Suppressor macrophage treated with lipopolysaccharide for 4 hours (primary cell): Measurements from ENCODE around the gene PRSS2.

Experiments used
- DNase-seq: peaks from one replicate; pipeline ENCODE4 v3.0.0-alpha.2; 2020

The PRSS2 gene

DNA sequence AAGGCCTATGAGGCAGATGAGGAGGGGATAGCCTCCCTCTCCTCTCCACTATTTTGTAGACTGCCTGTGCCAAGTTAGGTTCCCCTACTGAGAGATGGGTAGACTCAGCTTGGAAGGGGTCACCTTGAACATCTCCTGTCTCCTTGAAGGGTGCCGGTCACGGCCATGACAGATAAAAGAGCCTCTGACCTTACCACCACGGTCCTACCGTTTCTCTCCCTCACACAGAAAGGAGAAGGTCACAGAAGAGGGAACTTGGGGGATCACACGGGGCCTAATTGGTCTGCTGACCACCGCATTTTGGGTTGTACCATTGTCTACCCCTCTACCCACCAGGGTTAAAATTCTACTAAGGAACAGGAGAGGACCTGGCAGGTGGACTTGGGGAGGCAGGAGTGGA is 17.0 kb downstream of the PRSS2 start:
- no peak for DNase-seq

DNA sequence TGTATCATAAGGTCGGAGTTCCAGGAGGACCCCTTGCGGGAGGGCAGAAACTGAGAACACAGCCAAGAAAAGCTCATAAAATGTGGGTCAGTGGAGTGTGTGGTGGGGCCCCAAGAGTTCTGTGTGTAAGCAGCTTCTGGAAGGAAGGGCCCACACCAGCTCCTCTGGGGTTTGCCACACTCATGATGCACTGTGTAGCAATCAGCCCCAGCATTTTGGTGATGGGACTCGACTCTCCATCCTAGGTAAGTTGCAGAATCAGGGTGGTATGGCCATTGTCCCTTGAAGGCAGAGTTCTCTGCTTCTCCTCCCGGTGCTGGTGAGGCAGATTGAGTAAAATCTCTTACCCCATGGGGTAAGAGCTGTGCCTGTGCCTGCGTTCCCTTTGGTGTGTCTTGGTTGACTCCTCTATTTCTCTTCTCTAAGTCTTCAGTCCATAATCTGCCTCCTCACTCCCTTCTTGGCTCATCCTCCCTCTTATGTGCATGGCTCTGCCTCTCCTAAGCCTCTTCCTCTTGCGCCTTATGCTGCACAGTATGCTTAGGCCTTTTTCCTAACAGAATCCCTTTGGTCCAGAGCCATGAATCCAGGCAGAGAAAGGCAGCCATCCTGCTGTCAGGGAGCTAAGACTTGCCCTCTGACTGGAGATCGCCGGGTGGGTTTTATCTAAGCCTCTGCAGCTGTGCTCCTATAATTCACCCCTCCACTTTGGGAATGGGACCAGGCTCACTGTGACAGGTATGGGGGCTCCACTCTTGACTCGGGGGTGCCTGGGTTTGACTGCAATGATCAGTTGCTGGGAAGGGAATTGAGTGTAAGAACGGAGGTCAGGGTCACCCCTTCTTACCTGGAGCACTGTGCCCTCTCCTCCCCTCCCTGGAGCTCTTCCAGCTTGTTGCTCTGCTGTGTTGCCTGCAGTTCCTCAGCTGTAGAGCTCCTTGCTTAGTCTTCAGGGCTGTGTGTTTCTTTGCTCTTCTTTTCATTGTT is 17.8 kb downstream of the PRSS2 start:
- DNase-seq: no peak

- DNase-seq: no peak
These were observed 18.7 kb downstream of the PRSS2 start for GRCh38 chr7:142789441-142789840.

GRCh38 chr7:142790056-142790455 is 19.3 kb downstream of the PRSS2 start:
- DNase-seq: no peak

- DNase-seq: no peak
These were observed 19.8 kb downstream of the PRSS2 start for GRCh38 chr7:142790555-142790954.

GRCh38 chr7:142791502-142791901 is 20.7 kb downstream of the PRSS2 start:
- no peak for DNase-seq

DNA sequence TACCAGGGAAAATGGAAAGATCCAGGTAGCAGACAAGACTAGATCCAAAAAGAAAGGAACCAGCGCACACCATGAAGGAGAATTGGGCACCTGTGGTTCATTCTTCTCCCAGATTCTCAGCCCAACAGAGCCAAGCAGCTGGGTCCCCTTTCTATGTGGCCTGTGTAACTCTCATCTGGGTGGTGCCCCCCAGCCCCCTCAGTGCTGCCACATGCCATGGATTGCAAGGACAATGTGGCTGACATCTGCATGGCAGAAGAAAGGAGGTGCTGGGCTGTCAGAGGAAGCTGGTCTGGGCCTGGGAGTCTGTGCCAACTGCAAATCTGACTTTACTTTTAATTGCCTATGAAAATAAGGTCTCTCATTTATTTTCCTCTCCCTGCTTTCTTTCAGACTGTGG is 21.4 kb downstream of the PRSS2 start:
- no peak for DNase-seq

DNA sequence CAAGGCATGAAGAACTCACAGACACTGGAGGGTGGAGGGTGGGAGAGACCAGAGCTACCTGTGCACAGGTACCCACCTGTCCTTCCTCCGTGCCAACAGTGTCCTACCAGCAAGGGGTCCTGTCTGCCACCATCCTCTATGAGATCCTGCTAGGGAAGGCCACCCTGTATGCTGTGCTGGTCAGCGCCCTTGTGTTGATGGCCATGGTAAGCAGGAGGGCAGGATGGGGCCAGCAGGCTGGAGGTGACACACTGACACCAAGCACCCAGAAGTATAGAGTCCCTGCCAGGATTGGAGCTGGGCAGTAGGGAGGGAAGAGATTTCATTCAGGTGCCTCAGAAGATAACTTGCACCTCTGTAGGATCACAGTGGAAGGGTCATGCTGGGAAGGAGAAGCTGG is 21.8 kb downstream of the PRSS2 start:
- DNase-seq: no peak

DNA sequence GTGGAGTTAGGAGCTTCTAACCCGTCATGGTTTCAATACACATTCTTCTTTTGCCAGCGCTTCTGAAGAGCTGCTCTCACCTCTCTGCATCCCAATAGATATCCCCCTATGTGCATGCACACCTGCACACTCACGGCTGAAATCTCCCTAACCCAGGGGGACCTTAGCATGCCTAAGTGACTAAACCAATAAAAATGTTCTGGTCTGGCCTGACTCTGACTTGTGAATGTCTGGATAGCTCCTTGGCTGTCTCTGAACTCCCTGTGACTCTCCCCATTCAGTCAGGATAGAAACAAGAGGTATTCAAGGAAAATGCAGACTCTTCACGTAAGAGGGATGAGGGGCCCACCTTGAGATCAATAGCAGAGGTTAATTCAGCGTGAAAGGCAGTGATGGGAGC is 22.4 kb downstream of the PRSS2 start:
- DNase-seq: no peak

- DNase-seq: no peak
These were observed 24.6 kb downstream of the PRSS2 start for GRCh38 chr7:142795339-142795863.

- DNase-seq: no peak
These were observed 25.3 kb downstream of the PRSS2 start for GRCh38 chr7:142796001-142796500.

DNA sequence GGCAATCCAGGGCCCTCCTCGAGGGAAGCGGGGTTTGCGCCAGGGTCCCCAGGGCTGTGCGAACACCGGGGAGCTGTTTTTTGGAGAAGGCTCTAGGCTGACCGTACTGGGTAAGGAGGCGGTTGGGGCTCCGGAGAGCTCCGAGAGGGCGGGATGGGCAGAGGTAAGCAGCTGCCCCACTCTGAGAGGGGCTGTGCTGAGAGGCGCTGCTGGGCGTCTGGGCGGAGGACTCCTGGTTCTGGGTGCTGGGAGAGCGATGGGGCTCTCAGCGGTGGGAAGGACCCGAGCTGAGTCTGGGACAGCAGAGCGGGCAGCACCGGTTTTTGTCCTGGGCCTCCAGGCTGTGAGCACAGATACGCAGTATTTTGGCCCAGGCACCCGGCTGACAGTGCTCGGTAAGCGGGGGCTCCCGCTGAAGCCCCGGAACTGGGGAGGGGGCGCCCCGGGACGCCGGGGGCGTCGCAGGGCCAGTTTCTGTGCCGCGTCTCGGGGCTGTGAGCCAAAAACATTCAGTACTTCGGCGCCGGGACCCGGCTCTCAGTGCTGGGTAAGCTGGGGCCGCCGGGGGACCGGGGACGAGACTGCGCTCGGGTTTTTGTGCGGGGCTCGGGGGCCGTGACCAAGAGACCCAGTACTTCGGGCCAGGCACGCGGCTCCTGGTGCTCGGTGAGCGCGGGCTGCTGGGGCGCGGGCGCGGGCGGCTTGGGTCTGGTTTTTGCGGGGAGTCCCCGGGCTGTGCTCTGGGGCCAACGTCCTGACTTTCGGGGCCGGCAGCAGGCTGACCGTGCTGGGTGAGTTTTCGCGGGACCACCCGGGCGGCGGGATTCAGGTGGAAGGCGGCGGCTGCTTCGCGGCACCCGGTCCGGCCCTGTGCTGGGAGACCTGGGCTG is 26.0 kb downstream of the PRSS2 start:
- DNase-seq: no peak

DNA sequence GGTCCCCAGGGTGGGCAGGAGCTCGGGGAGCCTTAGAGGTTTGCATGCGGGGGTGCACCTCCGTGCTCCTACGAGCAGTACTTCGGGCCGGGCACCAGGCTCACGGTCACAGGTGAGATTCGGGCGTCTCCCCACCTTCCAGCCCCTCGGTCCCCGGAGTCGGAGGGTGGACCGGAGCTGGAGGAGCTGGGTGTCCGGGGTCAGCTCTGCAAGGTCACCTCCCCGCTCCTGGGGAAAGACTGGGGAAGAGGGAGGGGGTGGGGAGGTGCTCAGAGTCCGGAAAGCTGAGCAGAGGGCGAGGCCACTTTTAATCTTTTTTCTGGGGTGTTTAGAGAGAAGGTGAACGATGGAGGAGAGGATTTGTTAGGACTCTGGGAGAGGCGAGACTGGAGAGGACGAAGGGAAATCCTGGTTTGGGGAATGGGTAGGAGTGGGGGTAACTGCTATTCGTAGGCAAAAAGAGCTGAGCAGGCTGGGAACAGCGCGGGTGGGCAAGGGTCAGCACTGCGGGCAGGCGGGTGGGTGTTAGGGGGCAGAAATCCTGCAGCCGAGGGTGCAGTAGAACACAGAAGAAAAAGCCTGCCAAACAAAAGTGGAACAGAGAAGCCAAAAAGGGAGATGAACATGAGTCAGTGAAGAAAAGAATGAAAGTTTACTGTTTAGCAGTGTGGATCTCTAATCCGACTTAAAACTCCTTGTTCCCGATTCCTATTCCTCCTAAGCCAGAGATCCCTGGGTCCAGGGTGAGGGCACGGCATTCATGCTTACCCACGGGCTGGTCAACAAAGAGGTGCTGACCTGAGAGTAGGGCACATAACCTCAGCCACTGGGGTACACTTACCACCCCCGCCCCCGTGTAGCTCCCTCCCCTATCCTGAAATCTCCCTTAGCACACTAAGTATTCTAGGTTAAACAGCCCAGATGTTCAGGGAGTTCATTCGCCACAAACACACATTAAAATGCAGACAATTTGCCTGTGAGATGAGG is 26.9 kb downstream of the PRSS2 start:
- peak; percentile 10 for DNase-seq

- DNase-seq: no peak
These were observed 28.0 kb downstream of the PRSS2 start for GRCh38 chr7:142798451-142799436.

DNA sequence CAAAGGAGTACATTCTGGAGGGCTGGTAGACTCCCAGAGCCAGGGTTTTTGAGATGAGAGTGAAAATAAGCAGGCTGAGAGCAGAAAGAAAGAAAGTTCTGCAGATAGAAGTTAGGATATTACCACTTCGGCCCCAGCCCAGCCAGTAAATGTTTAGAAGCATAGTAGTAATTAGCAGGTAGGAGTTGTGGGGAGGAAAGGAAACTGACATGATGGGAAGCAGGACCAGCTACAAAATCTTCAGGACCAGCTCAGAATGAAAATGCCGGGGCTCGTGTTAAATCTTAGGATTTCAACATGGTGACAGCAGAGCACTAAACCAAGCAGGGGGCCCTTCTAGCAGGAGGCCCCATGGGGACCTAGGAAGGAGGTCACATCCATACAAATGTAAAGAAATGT is 28.7 kb downstream of the PRSS2 start:
- no peak for DNase-seq

DNA sequence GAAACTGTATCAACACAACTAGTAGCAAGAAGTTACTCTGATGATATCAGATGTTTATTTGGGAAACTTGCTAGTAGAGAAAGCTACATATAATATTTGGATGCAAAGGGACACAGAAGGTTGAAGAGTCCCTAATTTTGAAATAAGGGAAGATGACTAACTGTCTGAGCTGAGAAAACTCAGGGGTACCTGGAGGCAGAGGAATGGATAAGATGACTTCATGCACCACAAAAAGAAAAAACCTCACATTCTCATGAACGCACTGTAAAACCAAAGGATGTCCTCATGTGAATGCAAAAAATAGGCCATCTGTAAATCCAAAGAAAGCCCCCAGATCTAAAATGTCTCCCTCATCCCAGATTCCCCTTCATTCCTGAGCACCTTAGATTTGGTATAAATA is 29.3 kb downstream of the PRSS2 start:
- no peak for DNase-seq

DNA sequence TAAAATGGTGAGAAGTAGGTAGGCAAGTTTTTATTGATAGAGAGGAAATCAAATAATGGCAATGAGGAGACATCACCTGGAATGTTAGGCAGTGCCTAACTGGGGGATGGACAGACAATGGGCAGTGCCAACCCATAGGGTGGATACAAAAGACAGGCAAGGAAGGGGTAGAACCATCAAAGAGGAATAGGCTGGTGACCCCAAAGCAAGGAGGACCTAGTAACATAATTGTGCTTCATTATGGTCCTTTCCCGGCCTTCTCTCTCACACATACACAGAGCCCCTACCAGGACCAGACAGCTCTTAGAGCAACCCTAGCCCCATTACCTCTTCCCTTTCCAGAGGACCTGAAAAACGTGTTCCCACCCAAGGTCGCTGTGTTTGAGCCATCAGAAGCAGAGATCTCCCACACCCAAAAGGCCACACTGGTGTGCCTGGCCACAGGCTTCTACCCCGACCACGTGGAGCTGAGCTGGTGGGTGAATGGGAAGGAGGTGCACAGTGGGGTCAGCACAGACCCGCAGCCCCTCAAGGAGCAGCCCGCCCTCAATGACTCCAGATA is 30.0 kb downstream of the PRSS2 start:
- DNase-seq: no peak

DNA sequence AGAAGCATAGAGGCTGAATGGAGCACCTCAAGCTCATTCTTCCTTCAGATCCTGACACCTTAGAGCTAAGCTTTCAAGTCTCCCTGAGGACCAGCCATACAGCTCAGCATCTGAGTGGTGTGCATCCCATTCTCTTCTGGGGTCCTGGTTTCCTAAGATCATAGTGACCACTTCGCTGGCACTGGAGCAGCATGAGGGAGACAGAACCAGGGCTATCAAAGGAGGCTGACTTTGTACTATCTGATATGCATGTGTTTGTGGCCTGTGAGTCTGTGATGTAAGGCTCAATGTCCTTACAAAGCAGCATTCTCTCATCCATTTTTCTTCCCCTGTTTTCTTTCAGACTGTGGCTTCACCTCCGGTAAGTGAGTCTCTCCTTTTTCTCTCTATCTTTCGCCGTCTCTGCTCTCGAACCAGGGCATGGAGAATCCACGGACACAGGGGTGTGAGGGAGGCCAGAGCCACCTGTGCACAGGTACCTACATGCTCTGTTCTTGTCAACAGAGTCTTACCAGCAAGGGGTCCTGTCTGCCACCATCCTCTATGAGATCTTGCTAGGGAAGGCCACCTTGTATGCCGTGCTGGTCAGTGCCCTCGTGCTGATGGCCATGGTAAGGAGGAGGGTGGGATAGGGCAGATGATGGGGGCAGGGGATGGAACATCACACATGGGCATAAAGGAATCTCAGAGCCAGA is 31.0 kb downstream of the PRSS2 start:
- DNase-seq: no peak

DNA sequence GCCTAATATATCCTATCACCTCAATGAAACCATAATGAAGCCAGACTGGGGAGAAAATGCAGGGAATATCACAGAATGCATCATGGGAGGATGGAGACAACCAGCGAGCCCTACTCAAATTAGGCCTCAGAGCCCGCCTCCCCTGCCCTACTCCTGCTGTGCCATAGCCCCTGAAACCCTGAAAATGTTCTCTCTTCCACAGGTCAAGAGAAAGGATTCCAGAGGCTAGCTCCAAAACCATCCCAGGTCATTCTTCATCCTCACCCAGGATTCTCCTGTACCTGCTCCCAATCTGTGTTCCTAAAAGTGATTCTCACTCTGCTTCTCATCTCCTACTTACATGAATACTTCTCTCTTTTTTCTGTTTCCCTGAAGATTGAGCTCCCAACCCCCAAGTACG is 31.5 kb downstream of the PRSS2 start:
- no peak for DNase-seq

DNA sequence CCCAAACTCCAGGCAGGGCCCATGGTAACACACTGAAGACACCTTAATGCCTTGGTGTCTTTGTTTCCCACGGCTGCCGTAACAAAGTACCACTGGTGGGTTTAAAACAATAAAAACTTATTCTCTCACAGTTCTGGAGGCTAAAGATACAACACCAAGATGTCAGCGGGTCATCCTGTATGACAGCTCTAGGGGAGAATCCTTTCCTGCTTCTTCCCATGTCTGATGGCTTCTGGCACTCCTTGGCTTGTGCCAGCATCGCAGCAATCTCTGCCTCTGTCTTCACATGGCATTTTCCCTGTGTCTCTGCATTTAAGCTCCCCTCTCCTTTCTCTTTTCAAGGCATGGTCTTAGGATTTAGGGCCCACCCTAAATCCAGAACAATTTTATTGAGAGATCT is 33.1 kb downstream of the PRSS2 start:
- DNase-seq: no peak
